H9 (cell line): ENCODE results near the gene NRXN3. TPM values are rescaled to one million over a fixed set of nuclear protein-coding genes. Genes with fewer than 3 reads are reported as not detected.

ENCODE experiments used
- DNase-seq: peaks from one replicate; pipeline ENCODE4 v3.0.0-alpha.2; 2017
- H2AFZ ChIP-seq: one replicate; pipeline ENCODE4 v1.6.1; 2013; ENCODE audit warnings: mild to moderate bottlenecking, low read length, control low read depth, moderate library complexity
- H2AK5ac ChIP-seq: 2 replicates; pipeline ENCODE4 v1.6.1; 2013; ENCODE audit warnings: low read length, control low read depth, mixed read lengths; ENCODE audit not compliant: insufficient read length
- H2BK120ac ChIP-seq: one replicate; pipeline ENCODE4 v1.6.1; 2013; ENCODE audit warnings: low read depth, mild to moderate bottlenecking, low read length, control low read depth, inconsistent platforms; ENCODE audit not compliant: poor library complexity, severe bottlenecking
- H2BK12ac ChIP-seq: 2 replicates; pipeline ENCODE4 v1.6.1; 2013; ENCODE audit warnings: low read length, control low read depth, mixed read lengths, low read depth; ENCODE audit not compliant: insufficient read length
- H2BK15ac ChIP-seq: 2 replicates; pipeline ENCODE4 v1.6.1; 2013; ENCODE audit warnings: low read depth, low read length, control low read depth
- H2BK20ac ChIP-seq: one replicate; pipeline ENCODE4 v1.6.1; 2013; ENCODE audit warnings: low read depth, mild to moderate bottlenecking, low read length, control low read depth, inconsistent platforms; ENCODE audit not compliant: poor library complexity, severe bottlenecking
- H2BK5ac ChIP-seq: 2 replicates; pipeline ENCODE4 v1.6.1; 2013; ENCODE audit warnings: low read length, control low read depth, mixed read lengths; ENCODE audit not compliant: insufficient read length
- H3K14ac ChIP-seq: 2 replicates; pipeline ENCODE4 v1.6.1; 2013; ENCODE audit warnings: low read length, control low read depth; ENCODE audit not compliant: insufficient read depth
- H3K18ac ChIP-seq: 2 replicates; pipeline ENCODE4 v1.6.1; 2013; ENCODE audit warnings: low read depth, mild to moderate bottlenecking, mixed read lengths, low read length, control low read depth; ENCODE audit not compliant: insufficient read length
- H3K23ac ChIP-seq: 2 replicates; pipeline ENCODE4 v1.6.1; 2013; ENCODE audit warnings: low read length, control low read depth, mixed read lengths, low read depth; ENCODE audit not compliant: insufficient read length
- H3K23me2 ChIP-seq: 2 replicates; pipeline ENCODE4 v1.6.1; 2013; ENCODE audit warnings: low read depth, mild to moderate bottlenecking, mixed read lengths, low read length, control low read depth; ENCODE audit not compliant: insufficient read length, poor library complexity, severe bottlenecking
- H3K27ac ChIP-seq: 2 replicates; pipeline ENCODE4 v1.5.1; 2013; ENCODE audit warnings: low read length, control low read depth, mixed read lengths, low read depth; ENCODE audit not compliant: insufficient read length
- H3K27me3 ChIP-seq: 2 replicates; pipeline ENCODE4 v1.6.1; 2013; ENCODE audit warnings: low read length, control low read depth, inconsistent platforms; ENCODE audit not compliant: insufficient read depth
- H3K4ac ChIP-seq: 2 replicates; pipeline ENCODE4 v1.6.1; 2013; ENCODE audit warnings: low read depth, mild to moderate bottlenecking, control low read depth, inconsistent platforms, low read length, moderate library complexity
- H3K4me1 ChIP-seq: 2 replicates; pipeline ENCODE4 v1.6.1; 2013; ENCODE audit warnings: low read length, control low read depth, inconsistent platforms; ENCODE audit not compliant: insufficient read depth
- H3K4me2 ChIP-seq: 2 replicates; pipeline ENCODE4 v1.6.1; 2013; ENCODE audit warnings: low read length, control low read depth, mixed read lengths; ENCODE audit not compliant: insufficient read length, insufficient read depth
- H3K56ac ChIP-seq: 2 replicates; pipeline ENCODE4 v1.6.1; 2013; ENCODE audit warnings: low read depth, mild to moderate bottlenecking, mixed read lengths, low read length, control low read depth; ENCODE audit not compliant: insufficient read length
- H3K79me1 ChIP-seq: 2 replicates; pipeline ENCODE4 v1.6.1; 2013; ENCODE audit warnings: low read depth, mild to moderate bottlenecking, moderate library complexity, low read length, control low read depth, inconsistent platforms; ENCODE audit not compliant: insufficient read depth, poor library complexity, severe bottlenecking
- H3K79me2 ChIP-seq: 2 replicates; pipeline ENCODE4 v1.6.1; 2013; ENCODE audit warnings: low read length, control low read depth, inconsistent platforms; ENCODE audit not compliant: insufficient read depth
- H3K9ac ChIP-seq: 2 replicates; pipeline ENCODE4 v1.6.1; 2013; ENCODE audit warnings: low read length, control low read depth, mixed read lengths; ENCODE audit not compliant: insufficient read length; ENCODE audit errors: extremely low read depth
- H3K9me3 ChIP-seq: one replicate; pipeline ENCODE4 v1.6.1; 2013; ENCODE audit warnings: low read depth, low read length, inconsistent platforms; ENCODE audit not compliant: control insufficient read depth
- H3T11ph ChIP-seq: one replicate; pipeline ENCODE4 v1.6.1; 2013; ENCODE audit warnings: mild to moderate bottlenecking, low read length, control low read depth, inconsistent platforms
- H4K20me1 ChIP-seq: one replicate; pipeline ENCODE4 v1.6.1; 2013; ENCODE audit not compliant: control insufficient read depth, insufficient read length, insufficient read depth
- H4K5ac ChIP-seq: 2 replicates; pipeline ENCODE4 v1.6.1; 2013; ENCODE audit warnings: low read depth, mild to moderate bottlenecking, mixed read lengths, low read length, control low read depth; ENCODE audit not compliant: insufficient read length
- H4K8ac ChIP-seq: replicated peaks from 2 replicates; pipeline ENCODE4 v1.6.1; 2013; ENCODE audit warnings: low read length, control low read depth, mixed read lengths, low read depth; ENCODE audit not compliant: insufficient read length
- H4K91ac ChIP-seq: 2 replicates; pipeline ENCODE4 v1.6.1; 2013; ENCODE audit warnings: low read depth, mild to moderate bottlenecking, moderate library complexity, mixed read lengths, low read length, control low read depth; ENCODE audit not compliant: insufficient read length
- H3K27ac Mint-ChIP-seq, 3 experiments: 2 replicates in 2 of 3; 3 replicates in 1 of 3; pipeline ENCODE4 v1.8.0; 2020 to 2021; ENCODE audit warnings: mixed read lengths in 3 of 3, mild to moderate bottlenecking in 1 of 3, moderate library complexity in 1 of 3
- H3K27me3 Mint-ChIP-seq: 2 replicates; pipeline ENCODE4 v1.8.0; 2021; ENCODE audit warnings: low read depth, mild to moderate bottlenecking, moderate library complexity, mixed read lengths
- H3K36me3 Mint-ChIP-seq, 3 experiments: 2 replicates in 2 of 3; 3 replicates in 1 of 3; pipeline ENCODE4 v1.8.0; 2020 to 2021; ENCODE audit warnings: low read depth in 3 of 3, mixed read lengths in 3 of 3; ENCODE audit not compliant: insufficient read depth in 1 of 3
- H3K4me1 Mint-ChIP-seq, 2 experiments: 2 replicates each; pipeline ENCODE4 v1.8.0; 2020; ENCODE audit warnings: mixed read lengths in 2 of 2
- H3K4me3 Mint-ChIP-seq, 2 experiments: 2 replicates in 1 of 2; 3 replicates in 1 of 2; pipeline ENCODE4 v1.8.0; 2020 to 2021; ENCODE audit warnings: mild to moderate bottlenecking in 2 of 2, mixed read lengths in 2 of 2, moderate library complexity in 1 of 2
- H3K9me3 Mint-ChIP-seq, 2 experiments: 2 replicates in 1 of 2; 3 replicates in 1 of 2; pipeline ENCODE4 v1.8.0; 2020; ENCODE audit warnings: mild to moderate bottlenecking in 2 of 2, mixed read lengths in 2 of 2, moderate library complexity in 1 of 2
- CTCF ChIP-seq: fragments of 200-600 bp; sonication (generic); conservative IDR thresholded peaks from 3 replicates; pipeline ENCODE4 v1.8.0; 2021; ENCODE audit warnings: antibody characterized with exemption, mild to moderate bottlenecking
- WGBS: extraction: QIAGEN DNeasy Blood & Tissue Kit; methylation state at CpG from one replicate; pipeline ENCODE4 v1.1.7; 2013; ENCODE audit warnings: missing lambda C conversion rate, low lambda C conversion rate, mixed read lengths; ENCODE audit not compliant: insufficient read length; ENCODE audit errors: extremely low coverage; 5-methylcytosine and 5-hydroxymethylcytosine counted together
- total RNA-seq: library from RNA; stranded (reverse); gene quantifications from 2 replicates; pipeline ENCODE4 v1.2.1, GENCODE V29; 2021

NRXN3 gene
- total RNA-seq, 1 experiment from 2014 or later: 1.8 TPM

DNA sequence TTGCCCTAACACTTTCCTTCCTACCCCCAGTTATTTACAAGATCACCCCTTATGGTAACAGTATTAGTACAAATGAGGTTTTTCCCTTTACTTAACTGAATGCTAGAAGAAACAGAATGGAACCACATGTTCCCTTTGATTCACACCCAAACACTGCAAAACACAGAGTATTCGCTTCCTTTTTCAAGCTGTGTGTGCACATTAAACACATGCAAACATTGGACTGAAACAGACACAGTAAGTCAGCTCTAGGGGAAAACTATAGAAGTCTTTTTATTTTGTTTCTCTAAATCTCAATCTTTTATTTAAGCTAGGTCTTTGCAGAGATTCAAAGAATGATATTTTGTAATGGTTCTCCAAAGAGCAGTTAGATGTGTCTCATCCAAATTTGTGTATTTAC, 1312.7 kb downstream of the NRXN3 start:
- H3K23ac ChIP-seq: no peak overlapping the region
- no peak overlapping the region for H3T11ph ChIP-seq
- no peak overlapping the region for H2BK120ac ChIP-seq
- H3K9me3 Mint-ChIP-seq: peaks cover 0 to 2% of the 10 kb centered on the region in 2 experiments; a peak in 2 of 5 replicates
- H3K23me2 ChIP-seq: no peaks in the 10 kb centered on the region
- no peaks in the 10 kb centered on the region for H4K20me1 ChIP-seq
- H3K14ac ChIP-seq: no peak overlapping the region
- no peak for DNase-seq
- no peak overlapping the region for H2AK5ac ChIP-seq
- no peak overlapping the region for H4K5ac ChIP-seq
- no peak overlapping the region for H3K9ac ChIP-seq
- H3K79me1 ChIP-seq: no peaks in the 10 kb centered on the region
- H3K79me2 ChIP-seq: no peaks in the 10 kb centered on the region
- no peak overlapping the region for H2BK20ac ChIP-seq
- H4K8ac ChIP-seq: no peak overlapping the region
- WGBS: no CpG with 5 or more reads among the region's 1 CpG
- H3K27me3 Mint-ChIP-seq: no peaks in the 10 kb centered on the region
- peaks cover 0 to 4% (median 0%) of the 10 kb centered on the region in 3 experiments; a peak in 1 of 7 replicates for H3K36me3 Mint-ChIP-seq
- no peak overlapping the region for H3K4ac ChIP-seq
- H3K56ac ChIP-seq: no peak overlapping the region
- peaks cover 15 to 20% of the 10 kb centered on the region in 2 experiments for H3K4me1 Mint-ChIP-seq
- no peak overlapping the region for H3K4me3 Mint-ChIP-seq
- H3K18ac ChIP-seq: no peak overlapping the region
- no peaks in the 10 kb centered on the region for H3K27me3 ChIP-seq
- no peak overlapping the region for H4K91ac ChIP-seq
- no peak overlapping the region for H3K27ac ChIP-seq
- TF ChIP-seq CTCF: no peak
- H2AFZ ChIP-seq: no peak overlapping the region
- peaks cover 7% of the 10 kb centered on the region; the same call in 1 of the 2 replicates for H3K4me1 ChIP-seq
- H2BK15ac ChIP-seq: no peak overlapping the region
- no peak overlapping the region for H3K4me2 ChIP-seq
- no peaks in the 10 kb centered on the region for H3K9me3 ChIP-seq
- no peak overlapping the region for H2BK12ac ChIP-seq
- no peak overlapping the region for H3K27ac Mint-ChIP-seq
- H2BK5ac ChIP-seq: no peak overlapping the region
